K562 (cell line): Measurements from ENCODE around the gene GHRH. TPM values are rescaled to one million over a fixed set of nuclear protein-coding genes. Genes with fewer than 3 reads are reported as not detected.
A peak's percentile ranks its signal among the peaks of the same experiment; 100 is the strongest.

Experiments
- ATF7 ChIP-seq: fragments of 450-650 bp; IDR thresholded peaks from 2 replicates; pipeline ENCODE4 v1.7.1; 2014; ENCODE audit warnings: mild to moderate bottlenecking, moderate library complexity
- ILK ChIP-seq: fragments of 450-650 bp; IDR thresholded peaks from 2 replicates; pipeline ENCODE4 v1.6.1; 2016; ENCODE audit warnings: missing genetic modification characterization, low read depth, mild to moderate bottlenecking, missing compliant biosample characterization, moderate library complexity, borderline replicate concordance
- L3MBTL2 ChIP-seq: fragments of 450-650 bp; IDR thresholded peaks from 2 replicates; pipeline ENCODE4 v1.6.1; 2016; ENCODE audit warnings: mild to moderate bottlenecking, moderate library complexity
- RBM22 ChIP-seq: fragments of 200-400 bp; formaldehyde crosslinking; IDR thresholded peaks from 2 replicates; pipeline ENCODE4 v1.6.1; 2018; ENCODE audit warnings: low read length, low read depth; ENCODE audit not compliant: poor library complexity, severe bottlenecking
- SPI1 ChIP-seq: IDR thresholded peaks from 2 replicates; pipeline ENCODE4 v1.6.1; 2011; ENCODE audit warnings: low read depth, low read length, control low read depth, borderline replicate concordance
- ZBTB40 ChIP-seq, 2 experiments: fragments of 450-650 bp in 1 of 2; sonication (generic) in 1 of 2; formaldehyde crosslinking in 1 of 2; IDR thresholded peaks; 2 replicates each; pipeline versions ENCODE4 v1.7.1 to v1.9.0; 2016 to 2022; ENCODE audit warnings: inconsistent platforms in 1 of 2, mild to moderate bottlenecking in 1 of 2, missing genetic modification reagents in 1 of 2
- ZMIZ1 ChIP-seq, 2 experiments: fragments of 150-350 bp in 1 of 2; IDR thresholded peaks; 2 replicates each; pipeline ENCODE4 v1.6.1; 2012 to 2016; ENCODE audit warnings: low read depth in 2 of 2, low read length in 2 of 2, mild to moderate bottlenecking in 1 of 2, moderate library complexity in 1 of 2
- ZNF395 ChIP-seq: fragments of 200-800 bp; sonication (Bioruptor generic); IDR thresholded peaks from 2 replicates; pipeline ENCODE4 v1.6.1; 2017; ENCODE audit warnings: missing genetic modification characterization, missing compliant biosample characterization
- polyA plus RNA-seq, 8 experiments: library from polyadenylated mRNA; depleted of rRNA in 4 of 8; stranded (reverse) in 5 of 8; unstranded in 3 of 8; fragments of >200 nt; fragmentation: Nextera tagmentation in 2 of 8; fragmentation: Illumina TruSeq in 1 of 8; extraction: Ambion mirVana in 2 of 8; extraction: Trizol in 1 of 8; gene quantifications; 2 replicates each; pipeline versions ENCODE4 v1.2.1 to v1.2.3, GENCODE V29; 2011 to 2014; ENCODE audit warnings: inconsistent platforms in 1 of 8, missing spikeins in 1 of 8
- total RNA-seq, 7 experiments: library from RNA; depleted of rRNA in 6 of 7; stranded (reverse); fragments of >200 nt in 6 of 7; fragmentation: Illumina TruSeq in 2 of 7; extraction: Trizol in 2 of 7; gene quantifications; 2 replicates each; pipeline versions ENCODE4 v1.2.1 to v1.2.3, GENCODE V29; 2011 to 2021; ENCODE audit warnings: low replicate concordance in 1 of 7

Gene GHRH
- total and polyA plus RNA-seq, 9 of the 15 experiments (the other 6 are each of a cell fraction or from before 2014, with no cell fraction given), result not detected

- TF ChIP-seq ZMIZ1 (IDR thresholded peaks at IDR 0.05; ENCODE audit: low read depth in 2 of 2, low read length in 2 of 2) (no peak), L3MBTL2 (0 out of 2 replicates have a peak, but pooled peaks have one; percentile 47), ATF7 (0 out of 2 replicates have a peak, but pooled peaks have one; percentile 14), ZBTB40 (IDR thresholded peaks at IDR 0.05) (peak; percentile 66; the same call in 1 of the 2 replicates), ZBTB40 (CRISPR knock-in tag; IDR thresholded peaks at IDR 0.05) (no peak), ZNF395 (CRISPR knock-in tag) (peak; percentile 56; the same call in 1 of the 2 replicates), SPI1 (peak; percentile 89), ILK (no peak), RBM22 (no peak)
Measured at GRCh38 chr20:37270576-37271420, 9.2 kb upstream of the GHRH start (continued).
